ENCODE results near the gene RNF217. TPM values are rescaled to one million over a fixed set of nuclear protein-coding genes. Genes with fewer than 3 reads are reported as not detected.
A peak's percentile ranks its signal among the peaks of the same experiment; 100 is the strongest.

The RNF217 gene
- total RNA-seq, 2 donors from 2014 or later: 8.6 to 15.5 TPM

GRCh38 chr6:124983383-124984083 lies 21.3 kb downstream of the RNF217 start:
- ATAC-seq: no peak
- intact Hi-C loops (cut with DNase I, micrococcal nuclease): no loop called here

GRCh38 chr6:124984668-124985338 lies 22.6 kb downstream of the RNF217 start:
- DNase-seq (no peak), ATAC-seq (no peak)
- intact Hi-C loops (cut with DNase I, micrococcal nuclease): no loop called here

More at GRCh38 chr6:124983383-124984083, 21.3 kb downstream of the RNF217 start:
- DNase-seq: no peak

GRCh38 chr6:124986164-124986563 lies 23.9 kb downstream of the RNF217 start:
- intact Hi-C loops (cut with DNase I, micrococcal nuclease): no loop called here
- ATAC-seq: no peak

GRCh38 chr6:124987291-124987690 lies 25.1 kb downstream of the RNF217 start:
- ATAC-seq: no peak
- intact Hi-C loops (cut with DNase I, micrococcal nuclease): no loop called here

More at GRCh38 chr6:124986164-124986563, 23.9 kb downstream of the RNF217 start:
- no peak for DNase-seq

GRCh38 chr6:124987999-124988591 lies 25.9 kb downstream of the RNF217 start:
- intact Hi-C loops (cut with DNase I, micrococcal nuclease): no loop called here
- DNase-seq: no peak

More at GRCh38 chr6:124987291-124987690, 25.1 kb downstream of the RNF217 start:
- no peak for DNase-seq

GRCh38 chr6:124989136-124989983 lies 27.1 kb downstream of the RNF217 start:
- intact Hi-C loops (cut with DNase I, micrococcal nuclease): no loop called here
- ATAC-seq: no peak
- no peak for DNase-seq

More at GRCh38 chr6:124987999-124988591, 25.9 kb downstream of the RNF217 start:
- ATAC-seq: peak; percentile 30

GRCh38 chr6:124990988-124991387 lies 28.8 kb downstream of the RNF217 start:
- ATAC-seq: no peak
- no peak for DNase-seq
- intact Hi-C loops (cut with DNase I, micrococcal nuclease): no loop called here

GRCh38 chr6:124991764-124992295 lies 29.6 kb downstream of the RNF217 start:
- no peak for ATAC-seq
- intact Hi-C loops (cut with DNase I, micrococcal nuclease): no loop called here
- DNase-seq: no peak

- DNase-seq (no peak), ATAC-seq (no peak)
- intact Hi-C loops (cut with DNase I, micrococcal nuclease): no loop called here
Measured at GRCh38 chr6:124993327-124993726, 31.1 kb downstream of the RNF217 start.

- ATAC-seq (no peak), DNase-seq (no peak)
- intact Hi-C loops (cut with DNase I, micrococcal nuclease): no loop called here
Measured at GRCh38 chr6:124994648-124995047, 32.4 kb downstream of the RNF217 start.

GRCh38 chr6:124995131-124995530 lies 32.9 kb downstream of the RNF217 start:
- no peak for DNase-seq
- no peak for ATAC-seq
- intact Hi-C loops (cut with DNase I, micrococcal nuclease): no loop called here

- DNase-seq: no peak
- intact Hi-C loops (cut with DNase I, micrococcal nuclease): no loop called here
- ATAC-seq: no peak
Measured at GRCh38 chr6:124995645-124996325, 33.5 kb downstream of the RNF217 start.

GRCh38 chr6:124996411-124996810 lies 34.2 kb downstream of the RNF217 start:
- DNase-seq (no peak), ATAC-seq (peak; percentile 59)
- intact Hi-C loops (cut with DNase I, micrococcal nuclease): no loop called here

- DNase-seq: no peak
- ATAC-seq: no peak
- intact Hi-C loops (cut with DNase I, micrococcal nuclease): no loop called here
Measured at GRCh38 chr6:124997196-124997875, 35.1 kb downstream of the RNF217 start.

GRCh38 chr6:124999105-124999764 lies 37.0 kb downstream of the RNF217 start:
- peak; percentile 92 for ATAC-seq
- intact Hi-C loops (cut with DNase I, micrococcal nuclease): no loop called here

GRCh38 chr6:125001684-125002405 lies 39.6 kb downstream of the RNF217 start:
- intact Hi-C loops (cut with DNase I, micrococcal nuclease): no loop called here
- ATAC-seq (no peak), DNase-seq (no peak)

More at GRCh38 chr6:124999105-124999764, 37.0 kb downstream of the RNF217 start:
- peak; percentile 17 to 42 for DNase-seq

- no peak for DNase-seq
- intact Hi-C loops (cut with DNase I, micrococcal nuclease): no loop called here
- ATAC-seq: no peak
Measured at GRCh38 chr6:125002406-125002741, 40.1 kb downstream of the RNF217 start.
